Astrocyte (in vitro differentiated cells and primary cell): ENCODE measurements around the gene CDX1. TPM values are rescaled to one million over a fixed set of nuclear protein-coding genes. Genes with fewer than 3 reads are reported as not detected.

Source experiments
- DNase-seq: peaks from one replicate; pipeline ENCODE4 v3.0.0-alpha.2; 2010; ENCODE audit warnings: low read depth
- FAIRE-seq: peaks from 2 replicates; lab custom pipeline; 2011; peaks lifted over from hg19 to GRCh38; lab: Jason Lieb, UNC
- H2AFZ ChIP-seq: 2 replicates; pipeline ENCODE4 v1.6.0; 2012; ENCODE audit warnings: low read depth, low read length, inconsistent platforms
- H3K27ac ChIP-seq: 2 replicates; pipeline ENCODE4 v1.5.1; 2011; ENCODE audit warnings: low read depth, low read length, inconsistent platforms
- H3K27me3 ChIP-seq: 2 replicates; pipeline ENCODE4 v1.6.0; 2011; ENCODE audit warnings: low read length, inconsistent platforms; ENCODE audit not compliant: insufficient read depth
- H3K36me3 ChIP-seq: 2 replicates; pipeline ENCODE4 v1.5.1; 2011; ENCODE audit warnings: low read length, inconsistent platforms; ENCODE audit not compliant: insufficient read depth
- H3K4me1 ChIP-seq: 2 replicates; pipeline ENCODE4 v1.5.1; 2011; ENCODE audit warnings: low read length, inconsistent platforms; ENCODE audit not compliant: insufficient read depth
- H3K4me2 ChIP-seq: 2 replicates; pipeline ENCODE4 v1.6.0; 2012; ENCODE audit warnings: low read length, inconsistent platforms
- H3K4me3 ChIP-seq: 2 replicates; pipeline ENCODE4 v1.5.1; 2011; ENCODE audit warnings: low read depth, mild to moderate bottlenecking, low read length, inconsistent platforms; ENCODE audit not compliant: insufficient read depth
- H3K79me2 ChIP-seq: 2 replicates; pipeline ENCODE4 v1.6.0; 2012; ENCODE audit warnings: mild to moderate bottlenecking, low read length, inconsistent platforms; ENCODE audit not compliant: insufficient read depth
- H3K9ac ChIP-seq: 2 replicates; pipeline ENCODE4 v1.6.0; 2012; ENCODE audit warnings: mild to moderate bottlenecking, low read length, inconsistent platforms
- H3K9me3 ChIP-seq: 2 replicates; pipeline ENCODE4 v1.5.1; 2012; ENCODE audit warnings: low read depth, mild to moderate bottlenecking, low read length, inconsistent platforms; ENCODE audit not compliant: insufficient read depth
- H4K20me1 ChIP-seq: 2 replicates; pipeline ENCODE4 v1.6.0; 2012; ENCODE audit warnings: low read length, inconsistent platforms; ENCODE audit not compliant: insufficient read depth
- H3K27ac Mint-ChIP-seq: one replicate; pipeline ENCODE4 v1.8.0; 2021; ENCODE audit warnings: mild to moderate bottlenecking, mixed read lengths; ENCODE audit not compliant: unreplicated experiment
- H3K27me3 Mint-ChIP-seq: one replicate; pipeline ENCODE4 v1.8.0; 2021; ENCODE audit warnings: low read depth, mixed read lengths; ENCODE audit not compliant: unreplicated experiment
- H3K36me3 Mint-ChIP-seq: one replicate; pipeline ENCODE4 v1.8.0; 2021; ENCODE audit warnings: low read depth, mixed read lengths; ENCODE audit not compliant: unreplicated experiment
- H3K4me1 Mint-ChIP-seq: one replicate; pipeline ENCODE4 v1.8.0; 2021; ENCODE audit warnings: low read depth, mixed read lengths; ENCODE audit not compliant: unreplicated experiment
- H3K4me3 Mint-ChIP-seq: one replicate; pipeline ENCODE4 v1.8.0; 2021; ENCODE audit warnings: mild to moderate bottlenecking, moderate library complexity, mixed read lengths; ENCODE audit not compliant: unreplicated experiment
- H3K9me3 Mint-ChIP-seq: one replicate; pipeline ENCODE4 v1.8.0; 2021; ENCODE audit warnings: mild to moderate bottlenecking, mixed read lengths; ENCODE audit not compliant: unreplicated experiment
- CTCF ChIP-seq: IDR thresholded peaks from 2 replicates; pipeline ENCODE4 v1.5.1; 2011; ENCODE audit warnings: low read depth, mild to moderate bottlenecking, inconsistent platforms, low read length, moderate library complexity; ENCODE audit not compliant: insufficient read depth
- EZH2 ChIP-seq: IDR thresholded peaks from 2 replicates; pipeline ENCODE4 v1.6.1; 2012; ENCODE audit warnings: mild to moderate bottlenecking, low read length, inconsistent platforms; ENCODE audit not compliant: insufficient read depth
- total RNA-seq: library from RNA; stranded (reverse); gene quantifications from 2 replicates; pipeline ENCODE4 v1.2.1, GENCODE V29; 2021

Gene CDX1
- total RNA-seq, 1 donor from 2014 or later, result not detected

- no peak overlapping the region for H3K4me3 ChIP-seq
- peaks cover 3% of the 10 kb centered on the region for H3K36me3 Mint-ChIP-seq
- H3K4me2 ChIP-seq, result no peak overlapping the region
- FAIRE-seq (no peak), DNase-seq (no peak)
- H3K4me3 Mint-ChIP-seq, result peak overlapping the region; percentile 18
- no peaks in the 10 kb centered on the region for H3K4me1 ChIP-seq
- H3K27ac Mint-ChIP-seq, result no peak overlapping the region
- no peaks in the 10 kb centered on the region for H3K79me2 ChIP-seq
- H3K27ac ChIP-seq, result no peak overlapping the region
- peaks cover 60% of the 10 kb centered on the region for H3K27me3 Mint-ChIP-seq
- H3K9ac ChIP-seq, result no peak overlapping the region
- peaks cover 27% of the 10 kb centered on the region for H3K27me3 ChIP-seq
- no peaks in the 10 kb centered on the region for H3K36me3 ChIP-seq
- no peaks in the 10 kb centered on the region for H3K9me3 ChIP-seq
- no peak for TF ChIP-seq EZH2
- H3K9me3 Mint-ChIP-seq, result peaks cover 3% of the 10 kb centered on the region
- no peaks in the 10 kb centered on the region for H4K20me1 ChIP-seq
- H2AFZ ChIP-seq, result no peak overlapping the region
- peaks cover 8% of the 10 kb centered on the region for H3K4me1 Mint-ChIP-seq
These were observed 903 bp downstream of the CDX1 start for GRCh38 chr5:150167512-150167850.

- Histone ChIP-seq H3K9me3 (no peaks in the 10 kb centered on the region), H4K20me1 (no peaks in the 10 kb centered on the region), H3K27ac (no peak overlapping the region), H3K4me1 (no peaks in the 10 kb centered on the region), H3K9ac (no peak overlapping the region), H3K4me2 (no peak overlapping the region), H3K27me3 (peaks cover 27% of the 10 kb centered on the region), H3K4me3 (no peak overlapping the region), H2AFZ (no peak overlapping the region), H3K79me2 (no peaks in the 10 kb centered on the region), H3K36me3 (no peaks in the 10 kb centered on the region)
- peaks cover 3% of the 10 kb centered on the region for H3K36me3 Mint-ChIP-seq
- FAIRE-seq (no peak), DNase-seq (no peak)
- TF ChIP-seq CTCF (peak; percentile 4), EZH2 (no peak)
- no peak overlapping the region for H3K27ac Mint-ChIP-seq
- peaks cover 64% of the 10 kb centered on the region for H3K27me3 Mint-ChIP-seq
- H3K4me3 Mint-ChIP-seq, result no peak overlapping the region
- H3K9me3 Mint-ChIP-seq, result peaks cover 3% of the 10 kb centered on the region
- peaks cover 8% of the 10 kb centered on the region for H3K4me1 Mint-ChIP-seq
These were observed 1.3 kb downstream of the CDX1 start for GRCh38 chr5:150167908-150168307.

- FAIRE-seq (no peak), DNase-seq (no peak)
- Histone ChIP-seq H4K20me1 (no peaks in the 10 kb centered on the region), H3K27me3 (peaks cover 27% of the 10 kb centered on the region), H3K27ac (no peak overlapping the region), H3K36me3 (no peaks in the 10 kb centered on the region), H2AFZ (no peak overlapping the region), H3K9me3 (no peaks in the 10 kb centered on the region), H3K9ac (no peak overlapping the region), H3K79me2 (no peaks in the 10 kb centered on the region), H3K4me2 (no peak overlapping the region), H3K4me1 (no peaks in the 10 kb centered on the region), H3K4me3 (no peak overlapping the region)
- TF ChIP-seq CTCF (no peak), EZH2 (no peak)
- no peak overlapping the region for H3K4me3 Mint-ChIP-seq
- peaks cover 3% of the 10 kb centered on the region for H3K36me3 Mint-ChIP-seq
- H3K27me3 Mint-ChIP-seq, result peaks cover 74% of the 10 kb centered on the region
- peaks cover 11% of the 10 kb centered on the region for H3K4me1 Mint-ChIP-seq
- H3K27ac Mint-ChIP-seq, result peak overlapping the region; percentile 54
- peaks cover 3% of the 10 kb centered on the region for H3K9me3 Mint-ChIP-seq
These were observed 2.3 kb downstream of the CDX1 start for GRCh38 chr5:150168864-150169263.
